Smooth muscle cell (in vitro differentiated cells): ENCODE results near the gene CCR3. TPM values are rescaled to one million over a fixed set of nuclear protein-coding genes. Genes with fewer than 3 reads are reported as not detected.

Experiments
- DNase-seq: peaks from one replicate; lab custom pipeline; 2025; ENCODE audit not compliant: unreplicated experiment; lab: John Stamatoyannopoulos, UW
- H2AFZ ChIP-seq: fragments of 200-600 bp; sonication (generic); 2 replicates; pipeline ENCODE4 v1.6.0; 2016; ENCODE audit warnings: antibody characterized with exemption, low read depth, mild to moderate bottlenecking
- H3F3A ChIP-seq: fragments of 200-600 bp; sonication (generic); 2 replicates; pipeline ENCODE4 v1.6.0; 2017; ENCODE audit warnings: antibody characterized with exemption, low read depth
- H3K27ac ChIP-seq: fragments of 200-600 bp; sonication (generic); 2 replicates; pipeline ENCODE4 v1.5.1; 2016; ENCODE audit warnings: low read depth, mild to moderate bottlenecking
- H3K27me3 ChIP-seq: fragments of 200-600 bp; sonication (generic); 2 replicates; pipeline ENCODE4 v1.6.1; 2016; ENCODE audit warnings: low read depth, mild to moderate bottlenecking
- H3K36me3 ChIP-seq: fragments of 200-600 bp; sonication (generic); 2 replicates; pipeline ENCODE4 v1.5.1; 2016; ENCODE audit warnings: low read depth
- H3K4me1 ChIP-seq: fragments of 200-600 bp; sonication (generic); 2 replicates; pipeline ENCODE4 v1.5.1; 2016; ENCODE audit warnings: low read depth
- H3K4me2 ChIP-seq: fragments of 200-600 bp; sonication (generic); 2 replicates; pipeline ENCODE4 v1.6.0; 2016; ENCODE audit warnings: mild to moderate bottlenecking
- H3K4me3 ChIP-seq: fragments of 200-600 bp; sonication (generic); 2 replicates; pipeline ENCODE4 v1.5.1; 2016; ENCODE audit warnings: mild to moderate bottlenecking
- H3K79me2 ChIP-seq: fragments of 200-600 bp; sonication (generic); 2 replicates; pipeline ENCODE4 v1.6.0; 2016; ENCODE audit warnings: low read depth, mild to moderate bottlenecking
- H3K9ac ChIP-seq: fragments of 200-600 bp; sonication (generic); 2 replicates; pipeline ENCODE4 v1.6.0; 2016; ENCODE audit warnings: low read depth
- H3K9me3 ChIP-seq: fragments of 200-600 bp; sonication (generic); replicated peaks from 2 replicates; pipeline ENCODE4 v1.5.1; 2016; ENCODE audit warnings: low read depth
- H4K20me1 ChIP-seq: fragments of 200-600 bp; sonication (generic); 2 replicates; pipeline ENCODE4 v1.6.0; 2016; ENCODE audit warnings: low read depth
- CTCF ChIP-seq: fragments of 200-600 bp; sonication (generic); IDR thresholded peaks from 2 replicates; pipeline ENCODE4 v1.5.1; 2017; ENCODE audit warnings: borderline replicate concordance, mild to moderate bottlenecking, antibody characterized with exemption; ENCODE audit not compliant: insufficient read depth, poor library complexity, severe bottlenecking
- WGBS: methylation state at CpG from one replicate; pipeline ENCODE4 v1.1.7; 2016; ENCODE audit warnings: low lambda C conversion rate; 5-methylcytosine and 5-hydroxymethylcytosine counted together
- polyA plus RNA-seq: library from polyadenylated mRNA; unstranded; fragments of >200 nt; fragmentation: Nextera tagmentation; extraction: Ambion mirVana; gene quantifications from 2 replicates; pipeline ENCODE4 v1.2.1, GENCODE V29; 2016
- total RNA-seq: library from RNA; depleted of rRNA; stranded (reverse); fragments of >200 nt; gene quantifications from 2 replicates; pipeline ENCODE4 v1.2.3, GENCODE V29; 2014

The CCR3 gene
- total and polyA plus RNA-seq, 2 experiments from 2014 or later, result not detected

- TF ChIP-seq CTCF, result no peak
- Histone ChIP-seq H3K4me2 (no peak overlapping the region), H3K4me1 (no peaks in the 10 kb centered on the region), H3K9me3 (no peaks in the 10 kb centered on the region), H4K20me1 (no peaks in the 10 kb centered on the region), H3K36me3 (no peaks in the 10 kb centered on the region), H3F3A (no peaks in the 10 kb centered on the region), H3K79me2 (no peaks in the 10 kb centered on the region), H3K9ac (no peak overlapping the region), H2AFZ (no peak overlapping the region), H3K4me3 (no peak overlapping the region), H3K27me3 (peaks cover 24% of the 10 kb centered on the region), H3K27ac (no peak overlapping the region)
- 89% methylated on average over 7 of the region's 7 CpGs for WGBS
- no peak for DNase-seq
Measured at GRCh38 chr3:46301122-46301835, 59.0 kb downstream of the CCR3 start.

GRCh38 chr3:46303240-46303639, 61.0 kb downstream of the CCR3 start:
- no peak for DNase-seq
- Histone ChIP-seq H3K9ac (no peak overlapping the region), H3K9me3 (no peaks in the 10 kb centered on the region), H2AFZ (no peak overlapping the region), H3K4me2 (no peak overlapping the region), H3K27me3 (peaks cover 34% of the 10 kb centered on the region), H3K79me2 (no peaks in the 10 kb centered on the region), H4K20me1 (no peaks in the 10 kb centered on the region), H3K36me3 (no peaks in the 10 kb centered on the region), H3K4me1 (no peaks in the 10 kb centered on the region), H3K4me3 (no peak overlapping the region), H3K27ac (no peak overlapping the region), H3F3A (no peaks in the 10 kb centered on the region)
- TF ChIP-seq CTCF, result no peak
- WGBS, result 74% methylated on average over 3 of the region's 3 CpGs

- no peaks in the 10 kb centered on the region for H4K20me1 ChIP-seq
- H3K4me2 ChIP-seq, result no peak overlapping the region
- DNase-seq, result no peak
- H3K9ac ChIP-seq, result no peak overlapping the region
- no peaks in the 10 kb centered on the region for H3K36me3 ChIP-seq
- peaks cover 34% of the 10 kb centered on the region for H3K27me3 ChIP-seq
- H3K4me3 ChIP-seq, result no peak overlapping the region
- WGBS, result 85% methylated on average over 3 of the region's 3 CpGs
- H3K79me2 ChIP-seq, result no peaks in the 10 kb centered on the region
- no peaks in the 10 kb centered on the region for H3K9me3 ChIP-seq
- H3F3A ChIP-seq, result no peaks in the 10 kb centered on the region
- H2AFZ ChIP-seq, result no peak overlapping the region
- no peaks in the 10 kb centered on the region for H3K4me1 ChIP-seq
- TF ChIP-seq CTCF, result no peak
- H3K27ac ChIP-seq, result no peak overlapping the region
Measured at GRCh38 chr3:46304739-46305138, 62.5 kb downstream of the CCR3 start.

- H3K9ac ChIP-seq, result no peak overlapping the region
- H2AFZ ChIP-seq, result no peak overlapping the region
- H3K4me2 ChIP-seq, result no peak overlapping the region
- H3K27ac ChIP-seq, result no peak overlapping the region
- H3K4me3 ChIP-seq, result no peak overlapping the region
- H3K27me3 ChIP-seq, result no peaks in the 10 kb centered on the region
- H3K36me3 ChIP-seq, result no peaks in the 10 kb centered on the region
- no peaks in the 10 kb centered on the region for H4K20me1 ChIP-seq
- no peak for TF ChIP-seq CTCF
- DNase-seq, result no peak
- WGBS, result 95% methylated on average over 1 of the region's 1 CpG
- no peaks in the 10 kb centered on the region for H3K9me3 ChIP-seq
- H3K4me1 ChIP-seq, result no peaks in the 10 kb centered on the region
- no peaks in the 10 kb centered on the region for H3K79me2 ChIP-seq
- H3F3A ChIP-seq, result no peaks in the 10 kb centered on the region
Measured at GRCh38 chr3:46312991-46313390, 70.7 kb downstream of the CCR3 start.
